Epithelial cell of prostate (primary cell): Measurements from ENCODE around the gene ICA1.
"Not testable (repeated sequence)": the region's sequence is repeated elsewhere in the genome, so short reads cannot be mapped to it uniquely, and the experiment has no call there.

ENCODE experiments used
- DNase-seq: peaks from one replicate; pipeline ENCODE4 v3.0.0-alpha.2; 2011; ENCODE audit warnings: low read depth, low spot score
- H3K27ac ChIP-seq: fragments of 450-650 bp; 2 replicates; pipeline ENCODE4 v1.5.1; 2017; ENCODE audit warnings: mild to moderate bottlenecking

ICA1 gene

DNA sequence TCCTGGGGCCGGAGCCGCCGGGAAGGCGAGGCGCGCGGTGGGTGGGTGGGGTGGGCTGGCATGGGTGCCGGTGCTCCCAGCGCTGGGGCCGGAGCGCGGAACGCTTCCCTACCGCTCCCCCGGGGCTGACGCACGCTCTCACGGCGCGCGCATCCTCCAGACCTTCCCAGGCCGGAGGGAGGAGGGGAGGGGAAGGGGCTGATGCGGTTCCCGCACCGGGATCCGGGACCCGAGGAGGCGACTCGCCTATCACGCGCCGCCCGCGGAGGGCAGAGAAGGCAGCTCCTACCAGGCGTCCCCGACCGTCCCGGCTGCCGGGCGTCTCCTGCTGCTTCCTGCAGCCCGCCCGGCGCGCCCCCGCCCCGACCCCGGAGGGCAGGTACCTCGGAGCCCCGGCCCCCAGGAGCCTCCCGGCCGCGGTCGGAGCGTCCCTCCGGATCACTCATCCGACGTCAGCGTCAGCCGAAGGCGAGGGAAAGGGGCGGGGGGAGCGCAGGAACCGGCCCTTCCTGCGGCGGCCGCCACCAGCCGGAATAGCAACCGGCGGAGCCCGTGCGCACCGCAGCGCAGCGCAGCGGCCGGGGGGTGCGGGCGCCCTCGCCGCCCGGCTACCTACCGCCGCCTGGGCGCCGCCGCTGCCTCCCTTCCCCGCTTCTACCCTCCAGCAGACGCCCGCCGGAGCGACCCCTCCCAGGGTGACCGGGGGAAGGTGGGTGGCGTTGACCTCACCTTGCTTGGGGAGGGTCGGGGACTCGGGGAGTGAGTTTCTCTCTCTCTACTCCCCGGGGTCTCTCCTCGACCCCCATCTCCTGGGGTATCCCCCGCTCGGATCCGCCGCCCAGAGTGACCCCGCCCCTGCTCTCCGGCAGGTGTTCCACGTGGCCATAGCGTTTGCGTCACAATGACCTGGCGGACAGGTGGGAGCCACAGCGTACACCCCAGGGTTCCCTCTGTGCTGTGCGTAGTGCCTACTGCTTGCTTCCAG lies at the start of gene ICA1:
Gene ICA1, minus strand, starts transcription at position 457 of the 985 bp plus-strand sequence. CDS start 26,241 bp downstream, outside the sequence.
- H3K27ac ChIP-seq = peak within 1 kb of the TSS; percentile 60
- DNase-seq = no peak

DNA sequence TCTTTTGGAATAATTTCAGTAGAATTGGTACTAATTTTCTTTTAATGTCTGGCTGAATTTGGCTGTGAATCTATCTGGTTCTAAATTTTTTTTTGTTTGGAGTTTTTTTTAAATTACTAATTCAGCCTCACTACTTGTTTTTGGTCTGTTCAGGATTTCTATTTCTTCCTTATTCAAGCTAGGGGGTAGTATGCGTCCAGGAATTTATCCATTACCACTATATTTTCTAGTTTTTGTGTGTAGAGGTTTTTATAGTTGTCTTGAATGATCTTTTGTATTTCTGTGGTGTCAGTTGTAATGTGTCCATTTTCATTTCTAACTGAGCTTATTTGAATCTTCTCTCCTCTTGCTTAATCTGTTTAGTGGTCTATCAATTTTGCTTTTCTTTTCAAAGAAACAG lies 48.9 kb upstream of the ICA1 start:
- DNase-seq = no peak
- no peak overlapping the region for H3K27ac ChIP-seq

DNA sequence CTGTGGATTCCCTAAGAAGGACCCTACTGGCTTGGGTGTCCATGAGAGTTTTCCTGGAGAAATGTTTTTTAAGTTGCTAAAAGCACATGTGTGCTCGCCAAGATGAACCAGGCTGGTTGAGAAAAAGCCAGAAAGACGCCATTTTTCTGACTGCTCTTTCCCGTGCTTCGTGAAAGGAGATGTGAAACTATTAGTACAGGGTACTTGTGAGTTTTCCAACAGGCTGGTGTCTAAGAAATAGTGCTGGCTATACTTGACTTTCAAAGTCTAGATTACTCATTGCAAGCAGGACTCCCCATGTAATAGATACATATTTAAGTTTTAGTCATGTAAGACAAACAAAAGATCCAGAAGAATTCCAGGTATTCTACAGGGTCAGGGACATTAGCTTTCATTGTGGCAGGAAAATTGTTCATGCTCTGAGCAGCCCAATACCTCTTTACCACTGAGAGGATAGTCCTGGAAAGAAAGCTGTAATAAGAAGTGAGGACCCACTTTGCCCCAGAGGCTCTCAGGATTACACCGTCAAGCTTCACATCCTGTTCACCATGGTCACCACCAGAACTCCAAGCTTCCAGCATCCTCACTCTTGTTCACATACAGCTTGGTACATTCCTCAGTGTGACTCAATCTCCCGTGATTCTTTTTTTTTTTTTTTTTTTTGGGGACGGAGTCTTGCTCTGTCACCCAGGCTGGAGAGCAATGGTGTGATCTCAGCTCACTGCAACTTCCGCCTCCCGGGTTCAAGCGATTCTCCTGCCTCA lies 43.8 kb upstream of the ICA1 start:
- H3K27ac ChIP-seq = no peak overlapping the region
- DNase-seq = no peak

DNA sequence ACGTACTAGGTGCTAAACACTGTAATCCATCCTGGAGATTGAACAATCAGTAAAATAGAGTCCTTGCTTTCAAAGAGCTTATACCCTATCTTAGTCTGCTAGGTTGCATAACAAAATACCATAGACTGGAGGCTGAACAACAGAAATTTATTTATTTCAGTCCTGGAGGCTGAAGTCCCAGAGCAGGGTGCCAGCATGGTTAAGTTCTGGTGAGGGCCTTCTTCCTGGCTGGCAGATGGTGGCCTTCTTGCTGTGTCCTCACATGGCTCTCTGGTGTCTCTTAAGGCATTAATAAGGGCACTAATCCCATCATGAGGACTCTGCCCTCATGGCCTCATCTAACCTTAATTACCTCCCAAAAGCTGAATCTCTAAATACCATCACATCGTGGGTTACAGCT lies 43.1 kb upstream of the ICA1 start:
- H3K27ac ChIP-seq = no peak overlapping the region
- no peak for DNase-seq

DNA sequence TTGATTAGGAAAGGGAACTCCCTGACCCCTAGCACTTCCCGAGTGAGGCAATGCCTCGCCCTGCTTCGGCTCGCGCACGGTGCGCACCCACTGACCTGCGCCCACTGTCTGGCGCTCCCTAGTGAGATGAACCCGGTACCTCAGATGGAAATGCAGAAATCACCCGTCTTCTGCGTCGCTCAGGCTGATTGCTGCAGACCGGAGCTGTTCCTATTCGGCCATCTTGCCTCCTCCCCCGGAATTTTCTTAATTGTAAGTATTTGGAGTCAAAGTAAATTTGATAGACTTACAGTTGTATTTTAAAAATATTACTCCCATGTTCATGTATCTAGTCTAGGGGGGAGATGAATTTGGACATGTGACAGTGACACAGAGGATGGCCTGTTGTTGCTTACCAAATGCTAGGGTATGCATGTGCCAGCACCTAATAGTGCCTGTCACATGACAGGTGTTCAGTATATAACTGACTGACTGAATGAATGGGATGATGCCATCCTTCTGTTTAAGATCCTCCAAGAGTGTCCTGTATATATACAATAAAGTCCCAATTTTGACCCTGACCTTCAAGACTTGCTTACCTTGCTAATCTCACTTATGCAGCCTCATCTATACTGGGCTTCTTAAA lies 42.0 kb upstream of the ICA1 start:
- no peak for DNase-seq
- no peak overlapping the region for H3K27ac ChIP-seq

DNA sequence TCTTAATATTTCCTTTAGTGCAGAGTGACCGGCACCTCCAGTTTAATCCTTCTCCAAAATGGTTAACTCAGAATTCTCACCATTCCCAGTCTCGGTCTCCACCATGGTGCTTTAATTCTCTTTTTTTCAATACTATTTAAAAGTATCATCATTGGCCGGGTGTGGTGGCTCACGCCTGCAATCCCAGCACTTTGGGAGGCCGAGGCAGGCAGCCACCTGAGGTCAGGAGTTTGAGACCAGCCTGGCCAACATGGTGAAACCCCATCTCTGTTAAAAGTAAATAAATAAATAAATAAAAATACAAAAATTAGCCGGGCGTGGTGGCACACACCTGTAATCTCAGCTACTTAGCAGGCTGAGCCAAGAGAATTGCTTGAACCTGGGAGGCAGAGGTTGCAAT lies 35.1 kb upstream of the ICA1 start:
- not testable (repeated sequence) for H3K27ac ChIP-seq, DNase-seq

DNA sequence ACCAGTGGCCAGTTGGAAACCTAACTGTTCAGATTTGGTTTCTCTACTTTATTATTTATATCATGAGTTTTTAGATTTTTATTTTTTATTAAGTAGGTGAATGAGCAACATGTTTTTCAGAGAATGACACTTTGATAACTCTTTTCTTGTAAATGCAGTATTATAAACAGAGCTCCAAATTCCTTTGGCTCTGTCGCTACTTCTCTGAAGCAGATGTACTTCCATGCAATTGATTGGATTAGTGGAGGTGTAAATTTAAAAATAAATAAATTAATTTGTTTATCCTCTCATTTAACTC lies 34.3 kb upstream of the ICA1 start:
- no peak for DNase-seq
- no peak overlapping the region for H3K27ac ChIP-seq

DNA sequence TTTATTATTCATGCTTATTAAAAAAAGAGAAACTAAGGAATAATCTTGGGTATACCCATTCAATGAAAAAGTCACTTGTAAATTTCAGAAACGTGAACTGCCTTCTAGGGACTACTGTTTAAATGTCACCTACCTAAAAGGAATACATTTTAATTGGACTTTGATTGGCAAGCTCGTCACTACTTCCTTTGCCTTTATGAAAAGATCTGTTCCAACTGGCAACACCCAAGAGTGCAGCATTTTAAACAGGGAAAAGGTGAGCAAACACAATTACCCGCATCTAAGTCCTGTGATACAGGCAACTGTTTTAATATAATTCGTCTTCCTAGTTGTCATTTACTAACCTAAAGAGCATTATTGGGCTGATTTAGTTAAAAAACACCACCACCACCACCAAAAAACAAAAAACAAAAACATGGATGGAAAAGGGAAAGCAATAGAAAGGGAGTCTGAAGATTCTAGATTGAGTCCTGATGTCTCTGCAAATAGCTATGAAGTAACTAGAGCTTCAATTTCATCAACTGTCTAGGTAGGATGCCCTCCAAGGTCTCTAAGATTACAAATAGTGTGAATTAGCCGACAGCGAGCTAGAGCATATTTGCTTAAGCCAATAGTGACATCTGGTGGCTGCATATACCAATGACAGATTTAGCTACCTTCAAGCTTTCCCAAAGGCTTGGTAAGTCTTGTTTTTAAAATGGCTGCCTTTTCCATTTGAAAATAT lies 33.8 kb upstream of the ICA1 start:
- no peak overlapping the region for H3K27ac ChIP-seq
- DNase-seq = peak; percentile 37

DNA sequence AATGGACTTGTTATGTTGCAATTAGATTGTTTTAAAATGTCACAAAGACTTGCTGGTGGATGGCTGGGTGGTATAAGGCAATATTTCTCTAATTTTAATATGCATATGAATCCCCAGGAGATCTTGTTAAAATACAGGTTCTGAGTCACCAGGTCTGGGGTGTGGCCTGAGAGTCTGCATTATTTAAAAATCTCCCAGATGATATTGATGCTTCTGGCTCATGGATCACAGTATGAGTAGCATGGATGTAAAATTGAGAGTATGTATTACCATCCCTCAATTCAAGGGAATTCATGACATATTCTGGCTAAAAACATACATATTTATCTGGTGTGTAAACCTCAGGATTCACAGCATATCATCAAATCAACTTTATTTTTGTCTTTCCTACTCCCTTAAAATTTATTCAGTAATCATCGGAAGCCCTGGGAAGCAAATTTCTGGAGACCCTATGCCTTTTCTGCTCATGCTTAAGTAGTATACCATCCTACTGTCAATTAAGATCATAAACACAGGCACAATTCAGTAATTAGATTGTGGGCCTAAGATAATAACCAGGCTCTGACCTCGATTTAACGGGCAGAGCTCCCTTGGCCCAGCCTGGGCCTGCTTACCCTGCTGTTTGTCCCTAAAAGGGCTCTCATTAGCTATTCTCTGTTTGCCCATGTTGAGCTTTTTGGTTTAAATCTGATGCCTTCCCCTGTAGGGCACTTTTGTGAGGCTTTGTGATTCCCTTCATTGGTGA lies 29.6 kb upstream of the ICA1 start:
- no peak for DNase-seq
- H3K27ac ChIP-seq = no peak overlapping the region

DNA sequence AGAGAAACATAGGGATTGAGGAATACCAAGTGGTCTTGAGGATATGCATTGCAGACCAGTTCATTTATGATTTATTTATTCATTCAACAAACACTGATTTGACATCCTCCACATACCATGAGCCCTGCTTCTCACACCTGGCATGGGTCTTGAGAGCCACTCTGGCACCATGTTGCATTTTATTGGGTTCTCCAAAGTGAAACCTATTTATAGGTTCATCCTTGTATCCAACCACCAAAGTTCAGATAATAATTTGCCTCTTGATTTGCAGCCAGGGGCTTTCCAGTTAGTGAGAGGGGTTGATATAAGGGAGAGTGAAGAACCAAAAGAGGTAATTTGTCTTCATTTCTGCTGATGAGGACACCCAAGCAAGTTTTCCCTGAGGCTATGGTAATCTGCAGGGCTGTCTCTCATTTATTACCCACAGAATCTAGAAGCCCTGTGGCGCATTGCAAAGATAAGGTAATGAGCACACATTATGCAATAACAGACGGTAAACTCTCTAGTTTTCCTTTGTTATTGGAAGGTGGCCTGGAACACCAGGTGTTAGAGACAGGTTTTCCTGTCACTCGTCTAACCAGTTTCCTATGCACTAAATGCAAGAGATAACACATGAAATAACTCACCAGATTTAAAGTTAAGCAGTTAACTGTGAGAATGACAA lies 28.8 kb upstream of the ICA1 start:
- no peak for DNase-seq
- H3K27ac ChIP-seq = no peak overlapping the region

DNA sequence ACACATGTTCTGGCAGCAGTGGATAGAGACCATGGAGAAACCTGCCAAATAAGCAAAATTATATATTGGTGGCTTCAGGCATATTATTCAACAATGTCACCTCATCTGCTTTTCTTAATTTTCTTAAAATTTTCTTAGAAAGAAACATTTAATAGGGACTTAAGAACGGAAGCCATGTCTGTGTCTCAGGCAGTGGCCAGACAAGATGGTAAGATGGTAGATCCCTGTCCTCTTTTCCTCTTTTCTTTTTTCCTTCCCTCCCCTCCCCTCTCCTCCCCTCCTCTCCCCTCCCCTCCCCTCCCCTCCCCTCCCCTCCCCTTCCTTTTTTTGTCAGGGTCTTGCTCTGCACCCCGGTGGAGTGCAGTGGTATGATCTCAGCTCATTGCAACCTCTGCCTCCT lies 24.2 kb upstream of the ICA1 start:
- H3K27ac ChIP-seq = no peak overlapping the region
- no peak for DNase-seq

DNA sequence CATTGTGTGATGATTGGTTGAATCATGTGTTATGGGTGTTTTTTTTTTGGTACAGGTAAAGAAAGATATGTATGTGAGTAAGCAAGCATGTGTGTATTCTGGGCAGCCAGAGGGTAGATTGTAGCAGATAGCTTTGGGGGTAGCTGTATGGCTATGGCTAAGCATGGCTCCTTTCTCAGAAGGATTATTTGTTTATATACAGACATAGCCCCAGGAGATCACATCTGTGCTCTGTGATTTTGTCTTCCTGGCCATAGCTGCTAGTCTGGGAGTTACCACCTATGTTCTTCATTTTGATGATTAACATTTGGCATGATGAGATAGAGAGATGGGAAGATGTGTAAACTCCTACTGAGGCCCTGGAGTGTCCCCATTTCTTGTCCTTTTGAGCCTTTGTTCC lies 23.2 kb upstream of the ICA1 start:
- H3K27ac ChIP-seq = no peak overlapping the region
- no peak for DNase-seq

DNA sequence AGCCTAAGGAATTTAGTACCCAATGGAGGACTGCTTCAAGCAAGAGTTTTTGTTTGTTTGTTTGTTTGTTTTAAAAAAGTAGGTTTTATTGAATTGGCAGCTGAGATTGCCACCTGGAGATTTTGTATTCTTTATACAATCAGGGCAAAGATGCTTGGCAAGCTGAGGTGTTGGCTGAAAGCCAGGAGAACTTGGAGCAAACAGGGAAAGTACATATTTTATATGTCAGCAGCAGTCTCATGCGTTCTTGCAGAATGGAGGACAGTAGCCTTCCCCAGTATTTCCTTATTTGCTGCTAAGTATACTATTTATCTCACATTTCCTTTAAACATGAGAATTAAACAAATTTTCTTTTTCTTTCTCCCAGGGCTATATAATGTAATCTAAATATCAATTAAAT lies 22.6 kb upstream of the ICA1 start:
- no peak for DNase-seq

DNA sequence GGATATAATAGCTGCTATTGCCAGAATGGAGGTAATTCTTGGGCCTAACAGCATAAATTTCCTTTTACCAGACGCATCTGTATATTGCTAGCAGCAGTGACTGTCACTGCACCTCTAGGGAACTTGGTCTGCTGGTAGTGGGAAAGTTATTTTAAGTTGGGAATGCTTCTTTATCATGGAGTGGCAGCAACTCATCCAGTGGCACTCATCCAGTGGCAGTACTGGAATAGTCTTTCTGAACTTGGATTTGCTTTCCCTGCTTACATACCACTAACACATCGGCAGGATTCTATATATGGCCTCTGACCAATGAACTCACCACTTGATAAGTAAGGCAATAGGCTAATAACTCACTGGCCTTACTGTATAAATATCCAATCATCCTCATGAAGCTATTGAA lies 22.0 kb upstream of the ICA1 start:
- no peak for DNase-seq
- no peak overlapping the region for H3K27ac ChIP-seq

More for the DNA sequence above, 22.6 kb upstream of the ICA1 start:
- H3K27ac ChIP-seq = no peak overlapping the region

DNA sequence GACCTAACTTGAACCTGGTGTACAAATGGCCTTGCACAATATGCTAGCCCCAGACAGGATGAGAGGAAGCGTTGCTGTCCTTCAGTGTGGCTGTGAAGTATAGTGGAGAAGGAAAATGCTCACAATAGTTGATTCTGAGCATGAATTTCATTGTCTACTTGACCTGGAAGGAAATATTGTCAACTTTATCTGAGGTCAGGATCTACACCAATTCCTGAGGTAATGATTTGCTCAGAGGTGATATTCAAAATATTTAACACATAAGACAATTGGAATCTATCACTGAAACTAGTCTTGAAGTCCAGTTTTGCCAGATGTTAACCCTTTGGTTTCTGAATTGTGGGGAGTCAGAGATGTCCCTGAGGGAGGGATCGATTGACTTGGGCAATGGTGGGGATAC lies 20.9 kb upstream of the ICA1 start:
- H3K27ac ChIP-seq = no peak overlapping the region
- no peak for DNase-seq

DNA sequence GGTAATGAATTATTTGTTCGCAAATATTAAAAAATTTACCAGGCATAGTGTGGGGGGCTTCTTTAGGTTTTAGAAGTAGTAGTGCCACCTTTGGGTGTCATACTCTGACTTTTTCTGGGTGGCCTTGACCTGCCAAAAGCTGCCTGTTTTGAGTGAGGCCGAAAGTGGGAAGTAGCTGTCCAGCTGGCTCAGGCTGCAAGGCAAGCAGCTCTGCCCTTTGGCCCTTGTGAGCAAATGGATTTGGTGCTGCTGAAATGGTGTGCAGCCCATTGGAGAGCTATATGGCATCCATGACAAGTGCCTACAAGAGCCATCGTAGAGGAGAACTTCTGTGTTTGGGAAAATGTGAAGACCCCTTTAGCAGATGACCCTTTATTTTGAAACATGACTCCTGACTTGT lies 20.2 kb upstream of the ICA1 start:
- DNase-seq = no peak
- no peak overlapping the region for H3K27ac ChIP-seq

DNA sequence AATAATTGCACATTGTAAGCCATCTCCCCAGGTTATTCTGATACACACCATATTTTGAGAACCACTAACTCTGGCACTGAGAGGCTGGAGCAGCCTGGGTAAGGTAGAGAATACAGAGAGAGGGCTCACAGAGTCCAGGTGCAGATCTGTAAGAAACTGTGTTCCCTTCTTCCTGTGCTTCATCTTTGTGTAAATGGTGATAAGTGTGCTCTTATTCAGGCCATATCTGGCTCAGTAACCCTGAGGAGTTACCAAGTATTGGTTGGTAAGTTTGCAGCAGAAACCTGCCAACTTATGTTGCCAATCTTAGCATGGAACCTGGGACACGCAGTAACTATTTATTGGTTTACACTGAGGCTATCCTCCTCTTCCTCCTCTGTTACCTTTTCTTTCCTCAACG lies 16.2 kb upstream of the ICA1 start:
- DNase-seq = no peak
- H3K27ac ChIP-seq = no peak overlapping the region

DNA sequence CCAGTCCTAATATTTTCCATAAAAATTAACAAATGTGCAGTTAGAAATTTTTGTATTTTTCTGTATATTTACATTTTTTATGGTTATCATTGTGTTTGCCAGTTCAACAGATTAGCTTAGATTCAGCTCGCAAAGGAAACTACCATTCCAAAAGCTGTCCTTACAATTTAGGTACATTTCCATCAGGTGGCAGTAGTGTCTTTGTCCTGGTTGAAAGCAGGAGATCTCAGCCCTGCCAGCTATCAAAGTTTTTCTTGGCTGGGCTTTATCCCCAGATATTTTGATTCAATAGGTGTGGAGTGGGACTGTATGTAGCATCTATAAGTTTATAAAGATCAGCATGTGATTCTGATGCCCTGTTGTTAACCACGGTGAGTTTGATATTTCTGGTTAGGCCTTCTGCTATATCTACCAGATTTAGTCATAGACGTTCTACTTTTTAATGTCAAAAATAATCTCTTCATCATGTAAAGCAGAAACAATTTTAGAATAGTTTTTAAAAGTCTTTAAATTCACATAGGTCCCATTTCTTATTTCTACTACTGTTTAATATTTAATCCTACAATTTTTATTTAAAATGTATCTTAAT lies 15.5 kb upstream of the ICA1 start:
- no peak for DNase-seq
- no peak overlapping the region for H3K27ac ChIP-seq

DNA sequence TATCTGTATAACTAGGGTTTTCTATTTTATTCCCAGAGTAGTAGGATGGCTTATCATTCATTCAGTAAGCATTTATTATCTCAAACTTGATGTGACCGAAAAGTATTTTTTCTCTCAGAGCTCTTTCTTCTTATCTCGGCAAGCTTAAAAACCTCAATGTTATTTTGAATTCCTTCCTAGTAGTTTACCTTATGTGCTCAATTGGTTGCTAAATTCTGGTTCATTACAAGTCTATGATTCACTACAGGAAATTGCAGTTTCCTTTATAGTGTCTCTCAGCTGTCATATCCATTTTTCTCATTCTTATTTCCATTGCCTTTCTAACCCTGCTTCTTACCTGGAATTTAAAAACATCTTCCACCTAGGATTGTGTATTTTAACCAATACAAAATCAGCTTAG lies 12.6 kb upstream of the ICA1 start:
- no peak for DNase-seq

More for the DNA sequence above, 12.6 kb upstream of the ICA1 start:
- H3K27ac ChIP-seq = no peak overlapping the region
